AG10803 (cell line): ENCODE measurements around the gene MLLT1.

Source experiments
- DNase-seq: peaks from one replicate; pipeline ENCODE4 v3.0.0; 2010; ENCODE audit warnings: low read depth
- H3K4me3 ChIP-seq: 2 replicates; pipeline ENCODE4 v1.5.1; 2011; ENCODE audit warnings: mild to moderate bottlenecking, low read length, control low read depth
- TF ChIP-seq, protein P1 (sequence below): conservative IDR thresholded peaks from 2 replicates; pipeline ENCODE4 v1.5.1; 2011; ENCODE audit warnings: mild to moderate bottlenecking, low read length, control low read depth, inconsistent platforms

The MLLT1 gene

DNA sequence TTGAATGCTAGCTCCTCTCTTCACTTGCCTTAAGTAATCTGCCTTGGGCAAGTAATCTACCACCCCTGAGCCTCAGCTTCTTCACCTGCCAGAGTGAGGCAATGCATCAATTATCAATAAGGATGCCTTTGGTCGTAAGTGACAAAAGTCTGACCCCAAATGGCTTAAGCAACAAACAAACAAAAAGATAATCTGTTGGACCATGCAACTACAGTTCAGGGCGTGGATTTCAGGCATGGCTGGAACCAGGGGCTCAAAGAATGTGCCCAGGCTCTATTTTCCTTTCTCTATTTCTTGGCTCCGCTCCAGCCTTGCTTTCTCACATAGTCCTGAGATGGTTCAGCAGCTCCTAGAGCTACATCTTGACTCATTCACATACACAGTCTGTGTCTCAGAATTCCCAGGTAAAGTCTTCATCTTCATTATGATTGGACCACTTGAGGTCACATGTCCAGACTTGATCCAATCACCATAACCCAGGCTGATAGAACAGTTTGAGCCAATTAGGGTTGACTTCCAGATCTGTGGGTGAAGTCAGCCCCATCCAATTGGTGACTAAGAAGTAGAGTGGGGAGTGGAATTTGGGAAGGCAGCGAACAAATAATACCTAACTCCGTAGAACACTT is 114.8 kb downstream of the MLLT1 start:
- no peak overlapping the region for H3K4me3 ChIP-seq
- TF ChIP-seq, protein P1, sequence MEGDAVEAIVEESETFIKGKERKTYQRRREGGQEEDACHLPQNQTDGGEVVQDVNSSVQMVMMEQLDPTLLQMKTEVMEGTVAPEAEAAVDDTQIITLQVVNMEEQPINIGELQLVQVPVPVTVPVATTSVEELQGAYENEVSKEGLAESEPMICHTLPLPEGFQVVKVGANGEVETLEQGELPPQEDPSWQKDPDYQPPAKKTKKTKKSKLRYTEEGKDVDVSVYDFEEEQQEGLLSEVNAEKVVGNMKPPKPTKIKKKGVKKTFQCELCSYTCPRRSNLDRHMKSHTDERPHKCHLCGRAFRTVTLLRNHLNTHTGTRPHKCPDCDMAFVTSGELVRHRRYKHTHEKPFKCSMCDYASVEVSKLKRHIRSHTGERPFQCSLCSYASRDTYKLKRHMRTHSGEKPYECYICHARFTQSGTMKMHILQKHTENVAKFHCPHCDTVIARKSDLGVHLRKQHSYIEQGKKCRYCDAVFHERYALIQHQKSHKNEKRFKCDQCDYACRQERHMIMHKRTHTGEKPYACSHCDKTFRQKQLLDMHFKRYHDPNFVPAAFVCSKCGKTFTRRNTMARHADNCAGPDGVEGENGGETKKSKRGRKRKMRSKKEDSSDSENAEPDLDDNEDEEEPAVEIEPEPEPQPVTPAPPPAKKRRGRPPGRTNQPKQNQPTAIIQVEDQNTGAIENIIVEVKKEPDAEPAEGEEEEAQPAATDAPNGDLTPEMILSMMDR: no peak
- DNase-seq: no peak

DNA sequence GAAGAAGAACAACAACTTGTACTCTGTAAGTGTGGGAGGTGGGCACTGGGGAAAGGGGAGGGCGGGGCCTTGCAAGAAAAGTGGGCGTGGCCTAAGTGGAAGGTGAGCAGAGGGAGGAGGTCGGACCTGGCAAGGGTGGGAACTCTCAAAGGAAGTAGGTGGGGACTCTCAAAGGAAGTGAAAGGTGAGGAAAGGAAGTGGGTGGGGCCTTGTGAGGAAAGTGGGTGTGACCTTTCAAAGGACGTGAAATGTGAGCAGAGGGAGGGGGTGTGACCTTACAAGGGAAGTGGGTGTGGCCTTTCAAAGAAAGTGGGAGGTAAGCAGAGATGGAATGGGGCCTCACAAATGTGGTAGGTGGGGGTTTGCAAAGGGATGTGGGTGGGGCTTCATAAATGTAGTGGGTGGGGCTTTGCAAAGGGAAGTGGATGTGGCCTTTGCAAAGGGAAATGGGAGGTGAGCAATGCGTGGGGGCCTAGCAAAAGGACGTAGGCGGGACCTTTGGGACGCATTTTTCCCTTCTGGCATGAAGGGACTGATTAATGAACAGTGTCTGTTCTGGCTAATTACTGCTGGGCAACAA is 118.4 kb downstream of the MLLT1 start:
- TF ChIP-seq, protein P1: no peak
- no peak for DNase-seq

More for the DNA sequence above, 118.4 kb downstream of the MLLT1 start:
- H3K4me3 ChIP-seq: no peak overlapping the region
